H9 (cell line): Measurements from ENCODE around the gene KRT85. TPM values are rescaled to one million over a fixed set of nuclear protein-coding genes. Genes with fewer than 3 reads are reported as not detected.

Experiments
- DNase-seq: peaks from one replicate; pipeline ENCODE4 v3.0.0-alpha.2; 2017
- H2AFZ ChIP-seq: one replicate; pipeline ENCODE4 v1.6.1; 2013; ENCODE audit warnings: mild to moderate bottlenecking, low read length, control low read depth, moderate library complexity
- H2AK5ac ChIP-seq: 2 replicates; pipeline ENCODE4 v1.6.1; 2013; ENCODE audit warnings: low read length, control low read depth, mixed read lengths; ENCODE audit not compliant: insufficient read length
- H2BK120ac ChIP-seq: one replicate; pipeline ENCODE4 v1.6.1; 2013; ENCODE audit warnings: low read depth, mild to moderate bottlenecking, low read length, control low read depth, inconsistent platforms; ENCODE audit not compliant: poor library complexity, severe bottlenecking
- H2BK12ac ChIP-seq: 2 replicates; pipeline ENCODE4 v1.6.1; 2013; ENCODE audit warnings: low read length, control low read depth, mixed read lengths, low read depth; ENCODE audit not compliant: insufficient read length
- H2BK15ac ChIP-seq: 2 replicates; pipeline ENCODE4 v1.6.1; 2013; ENCODE audit warnings: low read depth, low read length, control low read depth
- H2BK20ac ChIP-seq: one replicate; pipeline ENCODE4 v1.6.1; 2013; ENCODE audit warnings: low read depth, mild to moderate bottlenecking, low read length, control low read depth, inconsistent platforms; ENCODE audit not compliant: poor library complexity, severe bottlenecking
- H2BK5ac ChIP-seq: 2 replicates; pipeline ENCODE4 v1.6.1; 2013; ENCODE audit warnings: low read length, control low read depth, mixed read lengths; ENCODE audit not compliant: insufficient read length
- H3K14ac ChIP-seq: 2 replicates; pipeline ENCODE4 v1.6.1; 2013; ENCODE audit warnings: low read length, control low read depth; ENCODE audit not compliant: insufficient read depth
- H3K18ac ChIP-seq: 2 replicates; pipeline ENCODE4 v1.6.1; 2013; ENCODE audit warnings: low read depth, mild to moderate bottlenecking, mixed read lengths, low read length, control low read depth; ENCODE audit not compliant: insufficient read length
- H3K23ac ChIP-seq: 2 replicates; pipeline ENCODE4 v1.6.1; 2013; ENCODE audit warnings: low read length, control low read depth, mixed read lengths, low read depth; ENCODE audit not compliant: insufficient read length
- H3K23me2 ChIP-seq: 2 replicates; pipeline ENCODE4 v1.6.1; 2013; ENCODE audit warnings: low read depth, mild to moderate bottlenecking, mixed read lengths, low read length, control low read depth; ENCODE audit not compliant: insufficient read length, poor library complexity, severe bottlenecking
- H3K27ac ChIP-seq: 2 replicates; pipeline ENCODE4 v1.5.1; 2013; ENCODE audit warnings: low read length, control low read depth, mixed read lengths, low read depth; ENCODE audit not compliant: insufficient read length
- H3K27me3 ChIP-seq: 2 replicates; pipeline ENCODE4 v1.6.1; 2013; ENCODE audit warnings: low read length, control low read depth, inconsistent platforms; ENCODE audit not compliant: insufficient read depth
- H3K4ac ChIP-seq: 2 replicates; pipeline ENCODE4 v1.6.1; 2013; ENCODE audit warnings: low read depth, mild to moderate bottlenecking, control low read depth, inconsistent platforms, low read length, moderate library complexity
- H3K4me1 ChIP-seq: 2 replicates; pipeline ENCODE4 v1.6.1; 2013; ENCODE audit warnings: low read length, control low read depth, inconsistent platforms; ENCODE audit not compliant: insufficient read depth
- H3K4me2 ChIP-seq: 2 replicates; pipeline ENCODE4 v1.6.1; 2013; ENCODE audit warnings: low read length, control low read depth, mixed read lengths; ENCODE audit not compliant: insufficient read length, insufficient read depth
- H3K56ac ChIP-seq: 2 replicates; pipeline ENCODE4 v1.6.1; 2013; ENCODE audit warnings: low read depth, mild to moderate bottlenecking, mixed read lengths, low read length, control low read depth; ENCODE audit not compliant: insufficient read length
- H3K79me1 ChIP-seq: 2 replicates; pipeline ENCODE4 v1.6.1; 2013; ENCODE audit warnings: low read depth, mild to moderate bottlenecking, moderate library complexity, low read length, control low read depth, inconsistent platforms; ENCODE audit not compliant: insufficient read depth, poor library complexity, severe bottlenecking
- H3K79me2 ChIP-seq: 2 replicates; pipeline ENCODE4 v1.6.1; 2013; ENCODE audit warnings: low read length, control low read depth, inconsistent platforms; ENCODE audit not compliant: insufficient read depth
- H3K9ac ChIP-seq: 2 replicates; pipeline ENCODE4 v1.6.1; 2013; ENCODE audit warnings: low read length, control low read depth, mixed read lengths; ENCODE audit not compliant: insufficient read length; ENCODE audit errors: extremely low read depth
- H3K9me3 ChIP-seq: one replicate; pipeline ENCODE4 v1.6.1; 2013; ENCODE audit warnings: low read depth, low read length, inconsistent platforms; ENCODE audit not compliant: control insufficient read depth
- H3T11ph ChIP-seq: one replicate; pipeline ENCODE4 v1.6.1; 2013; ENCODE audit warnings: mild to moderate bottlenecking, low read length, control low read depth, inconsistent platforms
- H4K20me1 ChIP-seq: one replicate; pipeline ENCODE4 v1.6.1; 2013; ENCODE audit not compliant: control insufficient read depth, insufficient read length, insufficient read depth
- H4K5ac ChIP-seq: 2 replicates; pipeline ENCODE4 v1.6.1; 2013; ENCODE audit warnings: low read depth, mild to moderate bottlenecking, mixed read lengths, low read length, control low read depth; ENCODE audit not compliant: insufficient read length
- H4K8ac ChIP-seq: replicated peaks from 2 replicates; pipeline ENCODE4 v1.6.1; 2013; ENCODE audit warnings: low read length, control low read depth, mixed read lengths, low read depth; ENCODE audit not compliant: insufficient read length
- H4K91ac ChIP-seq: 2 replicates; pipeline ENCODE4 v1.6.1; 2013; ENCODE audit warnings: low read depth, mild to moderate bottlenecking, moderate library complexity, mixed read lengths, low read length, control low read depth; ENCODE audit not compliant: insufficient read length
- H3K27ac Mint-ChIP-seq, 3 experiments: 2 replicates in 2 of 3; 3 replicates in 1 of 3; pipeline ENCODE4 v1.8.0; 2020 to 2021; ENCODE audit warnings: mixed read lengths in 3 of 3, mild to moderate bottlenecking in 1 of 3, moderate library complexity in 1 of 3
- H3K27me3 Mint-ChIP-seq: 2 replicates; pipeline ENCODE4 v1.8.0; 2021; ENCODE audit warnings: low read depth, mild to moderate bottlenecking, moderate library complexity, mixed read lengths
- H3K36me3 Mint-ChIP-seq, 3 experiments: 2 replicates in 2 of 3; 3 replicates in 1 of 3; pipeline ENCODE4 v1.8.0; 2020 to 2021; ENCODE audit warnings: low read depth in 3 of 3, mixed read lengths in 3 of 3; ENCODE audit not compliant: insufficient read depth in 1 of 3
- H3K4me1 Mint-ChIP-seq, 2 experiments: 2 replicates each; pipeline ENCODE4 v1.8.0; 2020; ENCODE audit warnings: mixed read lengths in 2 of 2
- H3K4me3 Mint-ChIP-seq, 2 experiments: 2 replicates in 1 of 2; 3 replicates in 1 of 2; pipeline ENCODE4 v1.8.0; 2020 to 2021; ENCODE audit warnings: mild to moderate bottlenecking in 2 of 2, mixed read lengths in 2 of 2, moderate library complexity in 1 of 2
- H3K9me3 Mint-ChIP-seq, 2 experiments: 2 replicates in 1 of 2; 3 replicates in 1 of 2; pipeline ENCODE4 v1.8.0; 2020; ENCODE audit warnings: mild to moderate bottlenecking in 2 of 2, mixed read lengths in 2 of 2, moderate library complexity in 1 of 2
- CTCF ChIP-seq: fragments of 200-600 bp; sonication (generic); conservative IDR thresholded peaks from 3 replicates; pipeline ENCODE4 v1.8.0; 2021; ENCODE audit warnings: antibody characterized with exemption, mild to moderate bottlenecking
- WGBS: extraction: QIAGEN DNeasy Blood & Tissue Kit; methylation state at CpG from one replicate; pipeline ENCODE4 v1.1.7; 2013; ENCODE audit warnings: missing lambda C conversion rate, low lambda C conversion rate, mixed read lengths; ENCODE audit not compliant: insufficient read length; ENCODE audit errors: extremely low coverage; 5-methylcytosine and 5-hydroxymethylcytosine counted together
- total RNA-seq: library from RNA; stranded (reverse); gene quantifications from 2 replicates; pipeline ENCODE4 v1.2.1, GENCODE V29; 2021

KRT85 gene
- total RNA-seq, 1 experiment from 2014 or later = not detected

DNA sequence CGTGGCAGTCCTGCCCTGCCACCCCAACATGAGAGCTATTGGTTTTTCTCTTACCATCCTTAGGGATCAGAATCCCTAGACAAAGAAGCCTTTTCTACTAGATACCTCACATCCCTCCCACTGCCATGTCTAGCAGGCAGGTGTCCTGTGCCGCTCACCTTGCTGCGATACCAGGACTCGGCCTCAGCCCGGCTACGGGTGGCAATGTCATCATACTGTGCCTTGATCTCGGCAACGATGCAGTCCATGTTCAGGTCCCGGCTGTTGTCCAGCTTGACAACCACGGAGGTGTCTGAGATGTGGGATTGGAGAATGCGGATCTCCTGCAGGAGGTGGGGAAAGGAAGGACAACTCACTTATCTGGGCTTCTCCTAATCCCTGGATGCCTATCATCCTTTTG lies 50.6 kb downstream of the KRT85 start:
- no peak overlapping the region for H3K9ac ChIP-seq
- H4K20me1 ChIP-seq = no peaks in the 10 kb centered on the region
- no peak overlapping the region for H2AK5ac ChIP-seq
- no peaks in the 10 kb centered on the region for H3K23me2 ChIP-seq
- TF ChIP-seq CTCF = no peak
- H3K23ac ChIP-seq = no peak overlapping the region
- H2BK20ac ChIP-seq = no peak overlapping the region
- H3K4me2 ChIP-seq = no peak overlapping the region
- no peak overlapping the region for H3K27ac ChIP-seq
- no peak overlapping the region for H3K4me3 Mint-ChIP-seq
- no peaks in the 10 kb centered on the region for H3K4me1 ChIP-seq
- peaks cover 39% of the 10 kb centered on the region for H3K27me3 Mint-ChIP-seq
- no peaks in the 10 kb centered on the region for H3K79me2 ChIP-seq
- H3K14ac ChIP-seq = no peak overlapping the region; the same call in 1 of the 2 replicates
- H2BK120ac ChIP-seq = no peak overlapping the region
- no peaks in the 10 kb centered on the region for H3K36me3 Mint-ChIP-seq
- no peaks in the 10 kb centered on the region for H3K79me1 ChIP-seq
- H4K8ac ChIP-seq = no peak overlapping the region
- no peak overlapping the region for H3K4ac ChIP-seq
- H3K56ac ChIP-seq = no peak overlapping the region
- no peak overlapping the region for H2BK5ac ChIP-seq
- DNase-seq = no peak
- WGBS = no CpG with 5 or more reads among the region's 11 CpGs
- H3K27ac Mint-ChIP-seq = no peak overlapping the region
- no peak overlapping the region for H3K18ac ChIP-seq
- no peaks in the 10 kb centered on the region for H3K9me3 Mint-ChIP-seq
- no peaks in the 10 kb centered on the region for H3K4me1 Mint-ChIP-seq
- H4K91ac ChIP-seq = no peak overlapping the region
- no peaks in the 10 kb centered on the region for H3K9me3 ChIP-seq
- no peak overlapping the region for H2AFZ ChIP-seq
- H3K27me3 ChIP-seq = no peaks in the 10 kb centered on the region
- H4K5ac ChIP-seq = no peak overlapping the region
- no peak overlapping the region for H2BK15ac ChIP-seq
- H2BK12ac ChIP-seq = no peak overlapping the region
- H3T11ph ChIP-seq = no peak overlapping the region
